ENCODE results near the gene PKDREJ. TPM values are rescaled to one million over a fixed set of nuclear protein-coding genes. Genes with fewer than 3 reads are reported as not detected.

PKDREJ gene
- total RNA-seq, 2 donors from 2014 or later = under 0.01 to 0.33 TPM

DNA sequence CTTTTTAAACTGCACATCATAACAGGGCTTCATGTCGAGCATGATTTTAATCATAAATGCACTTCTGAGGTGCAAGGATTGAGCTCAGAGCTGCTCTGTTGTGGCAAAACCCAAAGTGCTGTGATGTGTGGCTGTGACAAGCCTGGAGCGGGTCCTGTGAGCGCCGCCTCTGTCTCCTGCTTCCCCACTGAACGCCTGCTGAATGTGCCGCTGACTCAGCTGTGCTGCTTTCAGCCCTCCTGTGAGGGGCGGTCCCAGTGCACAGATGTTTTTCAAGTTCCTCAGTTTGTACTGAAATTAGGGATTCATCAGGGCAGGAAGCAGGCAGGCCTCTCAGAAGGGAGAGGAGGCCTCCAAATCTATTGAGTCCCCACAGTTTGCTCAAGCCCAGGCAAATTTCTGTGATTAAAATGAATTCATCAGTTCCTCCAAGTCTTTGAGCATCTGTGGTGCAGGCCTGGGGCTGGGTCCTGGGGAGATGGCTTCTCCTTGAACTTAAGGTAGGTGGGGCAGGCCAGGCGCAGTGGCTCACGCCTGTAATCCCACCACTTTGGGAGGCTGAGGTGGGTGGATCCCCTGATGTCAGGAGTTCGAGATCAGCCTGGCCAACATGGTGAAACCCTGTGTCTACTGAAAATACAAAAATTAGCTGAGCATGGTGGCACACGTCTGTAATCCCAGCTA is 30.6 kb upstream of the PKDREJ start:
- intact Hi-C loops (cut with DNase I) = no loop called here
- H3K36me3 ChIP-seq (replicated peaks in 1 of 2; ENCODE audit: insufficient read depth in 1 of 2, low read depth in 2 of 2) = peaks cover 0 to 4% of the 10 kb centered on the region in 2 donors
- WGBS, 2 donors = 80 to 92% methylated on average over 5 to 11 of the region's 11 CpGs
- ATAC-seq = no peak
- peak in 1 of 4 donors; percentile 69 for DNase-seq
- H3K4me3 ChIP-seq = no peak overlapping the region
- no peaks in the 10 kb centered on the region for H3K27me3 ChIP-seq
- H3K9me3 ChIP-seq = no peaks in the 10 kb centered on the region
- TF ChIP-seq POLR2A (IDR thresholded peaks at IDR 0.05) = peak in 1 of 3 donors; percentile 28
- TF ChIP-seq, protein P1, sequence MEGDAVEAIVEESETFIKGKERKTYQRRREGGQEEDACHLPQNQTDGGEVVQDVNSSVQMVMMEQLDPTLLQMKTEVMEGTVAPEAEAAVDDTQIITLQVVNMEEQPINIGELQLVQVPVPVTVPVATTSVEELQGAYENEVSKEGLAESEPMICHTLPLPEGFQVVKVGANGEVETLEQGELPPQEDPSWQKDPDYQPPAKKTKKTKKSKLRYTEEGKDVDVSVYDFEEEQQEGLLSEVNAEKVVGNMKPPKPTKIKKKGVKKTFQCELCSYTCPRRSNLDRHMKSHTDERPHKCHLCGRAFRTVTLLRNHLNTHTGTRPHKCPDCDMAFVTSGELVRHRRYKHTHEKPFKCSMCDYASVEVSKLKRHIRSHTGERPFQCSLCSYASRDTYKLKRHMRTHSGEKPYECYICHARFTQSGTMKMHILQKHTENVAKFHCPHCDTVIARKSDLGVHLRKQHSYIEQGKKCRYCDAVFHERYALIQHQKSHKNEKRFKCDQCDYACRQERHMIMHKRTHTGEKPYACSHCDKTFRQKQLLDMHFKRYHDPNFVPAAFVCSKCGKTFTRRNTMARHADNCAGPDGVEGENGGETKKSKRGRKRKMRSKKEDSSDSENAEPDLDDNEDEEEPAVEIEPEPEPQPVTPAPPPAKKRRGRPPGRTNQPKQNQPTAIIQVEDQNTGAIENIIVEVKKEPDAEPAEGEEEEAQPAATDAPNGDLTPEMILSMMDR (IDR thresholded peaks at IDR 0.05) = no peak
- peak overlapping the region in 1 of 4 donors; percentile 15 for H3K27ac ChIP-seq
- H3K4me1 ChIP-seq = peaks cover 18% of the 10 kb centered on the region

DNA sequence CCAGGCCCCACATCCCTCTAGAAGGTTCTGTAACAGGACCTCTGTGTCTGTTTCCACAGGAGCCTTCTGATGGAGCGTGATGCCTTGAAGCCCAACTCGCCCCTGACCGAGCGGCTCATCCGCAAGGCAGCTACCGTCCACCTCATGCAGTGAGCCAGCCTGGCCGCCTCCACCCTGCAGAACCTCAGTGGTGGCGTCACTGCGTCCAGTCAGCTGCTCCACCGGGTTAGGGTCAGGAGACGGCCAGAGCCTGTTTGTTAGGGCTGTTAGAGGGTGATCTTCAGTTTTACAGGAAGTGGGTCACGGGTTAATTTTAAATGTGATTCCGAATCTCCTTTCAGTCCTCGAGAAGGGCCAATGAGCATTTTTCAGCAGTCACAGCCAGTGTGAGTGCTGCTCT is 29.6 kb upstream of the PKDREJ start:
- Histone ChIP-seq H3K9me3 (no peaks in the 10 kb centered on the region), H3K27ac (no peak overlapping the region), H3K36me3 (replicated peaks in 1 of 2; ENCODE audit: insufficient read depth in 1 of 2, low read depth in 2 of 2) (peaks cover 0 to 4% of the 10 kb centered on the region in 2 donors), H3K27me3 (no peaks in the 10 kb centered on the region), H3K4me3 (no peak overlapping the region), H3K4me1 (peaks cover 22% of the 10 kb centered on the region)
- TF ChIP-seq POLR2A (IDR thresholded peaks at IDR 0.05) = no peak
- TF ChIP-seq, protein P1 (IDR thresholded peaks at IDR 0.05) = no peak
- ATAC-seq = no peak
- WGBS, 2 donors = 86 to 93% methylated on average over 7 to 14 of the region's 14 CpGs
- peak in 1 of 4 donors; percentile 18 for DNase-seq
- intact Hi-C loops (cut with DNase I) = no loop called here

DNA sequence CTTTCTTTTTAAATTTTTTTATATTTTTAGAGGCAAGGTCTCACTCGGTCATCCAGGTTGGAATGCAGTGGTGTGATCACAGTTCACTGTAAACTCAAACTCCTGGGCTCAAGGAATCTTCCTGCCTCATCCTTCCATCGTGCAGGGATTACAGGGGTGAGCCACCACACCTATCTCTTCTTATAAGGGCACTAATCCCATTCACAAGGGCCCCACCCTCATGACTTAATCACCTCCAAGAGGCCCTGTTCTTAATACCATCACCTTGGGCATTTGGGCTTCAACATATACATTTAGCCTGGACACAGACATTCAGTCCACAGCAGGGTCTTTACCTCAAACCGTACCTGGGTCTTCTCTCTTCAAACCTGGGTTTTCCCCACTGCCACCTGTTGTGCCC is 29.0 kb upstream of the PKDREJ start:
- H3K9me3 ChIP-seq = no peaks in the 10 kb centered on the region
- DNase-seq (no peak), ATAC-seq (no peak)
- no peaks in the 10 kb centered on the region for H3K27me3 ChIP-seq
- H3K4me3 ChIP-seq = no peak overlapping the region
- H3K27ac ChIP-seq = no peak overlapping the region
- H3K36me3 ChIP-seq (replicated peaks in 1 of 2; ENCODE audit: insufficient read depth in 1 of 2, low read depth in 2 of 2) = peaks cover 0 to 4% of the 10 kb centered on the region in 2 donors
- intact Hi-C loops (cut with DNase I) = no loop called here
- WGBS, 2 donors = 75 to 98% methylated on average over 3 of the region's 3 CpGs
- TF ChIP-seq POLR2A (IDR thresholded peaks at IDR 0.05) = no peak
- TF ChIP-seq, protein P1 (IDR thresholded peaks at IDR 0.05) = no peak
- H3K4me1 ChIP-seq = peaks cover 23% of the 10 kb centered on the region

DNA sequence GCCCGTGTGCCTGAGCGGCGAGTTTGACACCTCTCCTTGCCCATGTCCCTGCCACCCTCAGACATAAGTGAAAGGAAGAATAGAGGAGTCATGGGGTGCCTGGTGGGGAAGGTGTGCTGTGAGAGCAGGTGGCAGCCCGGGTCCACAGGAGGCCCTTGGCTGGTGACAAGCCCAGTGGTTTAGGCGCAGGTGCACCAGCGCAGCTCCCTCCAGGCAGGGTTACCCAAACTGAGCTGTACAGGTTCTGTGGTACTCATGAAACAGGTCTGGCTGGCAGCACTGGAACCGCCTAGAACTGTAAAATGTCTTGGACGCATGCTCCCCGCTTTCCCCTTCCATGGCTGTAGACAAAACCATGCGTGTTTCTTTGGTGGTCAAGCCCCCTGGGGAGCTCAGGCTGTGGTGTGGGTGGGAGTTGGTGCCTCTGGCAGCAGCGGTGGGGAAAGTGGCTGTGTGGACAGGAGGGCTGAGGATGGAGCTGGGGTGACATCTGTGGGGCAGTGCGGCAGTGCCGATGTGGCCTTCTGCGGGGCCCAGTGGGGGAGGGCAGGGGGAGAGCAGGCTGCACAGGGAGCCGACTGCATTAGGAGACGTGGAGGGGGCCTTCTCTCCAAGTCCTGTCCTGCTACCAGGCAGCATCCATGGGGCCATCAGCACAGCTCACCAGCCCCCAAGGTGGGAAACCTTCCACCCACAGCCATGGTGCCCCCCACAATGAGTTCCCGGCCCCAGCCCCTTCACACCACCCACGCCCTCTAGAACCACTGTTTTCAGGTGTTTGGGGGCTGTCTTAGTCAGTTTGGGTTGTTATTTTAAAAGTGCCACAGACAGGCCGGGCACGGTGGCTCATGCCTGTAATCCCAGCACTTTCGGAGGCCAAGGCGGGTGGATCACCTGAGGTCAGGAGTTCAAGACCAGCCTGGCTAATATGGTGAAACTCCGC is 28.0 kb upstream of the PKDREJ start:
- Histone ChIP-seq H3K4me3 (no peak overlapping the region), H3K27me3 (no peaks in the 10 kb centered on the region), H3K27ac (no peak overlapping the region), H3K4me1 (peaks cover 23% of the 10 kb centered on the region), H3K36me3 (replicated peaks in 1 of 2; ENCODE audit: insufficient read depth in 1 of 2, low read depth in 2 of 2) (peaks cover 0 to 4% of the 10 kb centered on the region in 2 donors), H3K9me3 (no peaks in the 10 kb centered on the region)
- ATAC-seq (no peak), DNase-seq (no peak)
- no peak for TF ChIP-seq POLR2A (IDR thresholded peaks at IDR 0.05)
- TF ChIP-seq, protein P1 (IDR thresholded peaks at IDR 0.05) = no peak
- intact Hi-C loops (cut with DNase I) = no loop called here
- WGBS, 2 donors = 86 to 97% methylated on average over 16 to 22 of the region's 23 CpGs

Data from body of pancreas (tissue), 4 donors.